Breast epithelium (tissue), 3 donors: ENCODE results near the gene C1RL.

Experiments
- POLR2A ChIP-seq: fragments of 450-650 bp; IDR thresholded peaks from one replicate; pipeline ENCODE4 v1.6.1; 2016; ENCODE audit warnings: antibody characterized with exemption, mild to moderate bottlenecking, moderate library complexity
- POLR2AphosphoS5 ChIP-seq, 3 donors: sonication (generic); formaldehyde crosslinking; IDR thresholded peaks; one replicate each; pipeline ENCODE4 v1.6.1; 2017; ENCODE audit warnings: antibody characterized with exemption in 3 of 3
- TF ChIP-seq, protein P1 (sequence below), 3 donors: fragments of 450-650 bp; IDR thresholded peaks; one replicate each; pipeline ENCODE4 v1.5.1; 2016 to 2017; ENCODE audit warnings: antibody characterized with exemption in 3 of 3, mild to moderate bottlenecking in 3 of 3, moderate library complexity in 3 of 3

- TF ChIP-seq, protein P1, sequence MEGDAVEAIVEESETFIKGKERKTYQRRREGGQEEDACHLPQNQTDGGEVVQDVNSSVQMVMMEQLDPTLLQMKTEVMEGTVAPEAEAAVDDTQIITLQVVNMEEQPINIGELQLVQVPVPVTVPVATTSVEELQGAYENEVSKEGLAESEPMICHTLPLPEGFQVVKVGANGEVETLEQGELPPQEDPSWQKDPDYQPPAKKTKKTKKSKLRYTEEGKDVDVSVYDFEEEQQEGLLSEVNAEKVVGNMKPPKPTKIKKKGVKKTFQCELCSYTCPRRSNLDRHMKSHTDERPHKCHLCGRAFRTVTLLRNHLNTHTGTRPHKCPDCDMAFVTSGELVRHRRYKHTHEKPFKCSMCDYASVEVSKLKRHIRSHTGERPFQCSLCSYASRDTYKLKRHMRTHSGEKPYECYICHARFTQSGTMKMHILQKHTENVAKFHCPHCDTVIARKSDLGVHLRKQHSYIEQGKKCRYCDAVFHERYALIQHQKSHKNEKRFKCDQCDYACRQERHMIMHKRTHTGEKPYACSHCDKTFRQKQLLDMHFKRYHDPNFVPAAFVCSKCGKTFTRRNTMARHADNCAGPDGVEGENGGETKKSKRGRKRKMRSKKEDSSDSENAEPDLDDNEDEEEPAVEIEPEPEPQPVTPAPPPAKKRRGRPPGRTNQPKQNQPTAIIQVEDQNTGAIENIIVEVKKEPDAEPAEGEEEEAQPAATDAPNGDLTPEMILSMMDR (IDR thresholded peaks at IDR 0.05), result no peak
- TF ChIP-seq POLR2A, result no peak
- TF ChIP-seq POLR2AphosphoS5 (IDR thresholded peaks at IDR 0.05), result no peak
Measured at GRCh38 chr12:7116196-7116595, 7.2 kb upstream of the C1RL start.
